ENCODE results near the gene SENP3.

Gene SENP3

DNA sequence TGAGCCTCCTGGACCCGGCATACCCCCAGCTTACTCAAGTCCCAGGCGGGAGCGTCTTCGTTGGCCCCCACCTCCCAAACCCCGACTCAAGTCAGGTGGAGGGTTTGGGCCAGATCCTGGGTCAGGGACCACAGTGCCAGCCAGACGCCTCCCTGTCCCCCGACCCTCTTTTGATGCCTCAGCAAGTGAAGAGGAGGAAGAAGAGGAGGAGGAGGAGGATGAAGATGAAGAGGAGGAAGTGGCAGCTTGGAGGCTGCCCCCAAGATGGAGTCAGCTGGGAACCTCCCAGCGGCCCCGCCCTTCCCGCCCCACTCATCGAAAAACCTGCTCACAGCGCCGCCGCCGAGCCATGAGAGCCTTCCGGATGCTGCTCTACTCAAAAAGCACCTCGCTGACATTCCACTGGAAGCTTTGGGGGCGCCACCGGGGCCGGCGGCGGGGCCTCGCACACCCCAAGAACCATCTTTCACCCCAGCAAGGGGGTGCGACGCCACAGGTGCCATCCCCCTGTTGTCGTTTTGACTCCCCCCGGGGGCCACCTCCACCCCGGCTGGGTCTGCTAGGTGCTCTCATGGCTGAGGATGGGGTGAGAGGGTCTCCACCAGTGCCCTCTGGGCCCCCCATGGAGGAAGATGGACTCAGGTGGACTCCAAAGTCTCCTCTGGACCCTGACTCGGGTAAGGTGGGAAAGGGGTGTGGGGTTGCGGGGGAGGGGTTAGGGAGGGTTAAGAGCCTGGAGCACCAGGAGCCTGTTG, 1.6 kb downstream of the SENP3 start:
- ChIA-PET POLR2A (interaction anchor here (0.6 to 2.8 kb wide), 3 partner anchors 79 to 140 kb away, joined by 3 to 17 read pairs (median 3); partner anchors contain the start of genes POLR2A, TP53 and WRAP53), CTCF (no interaction called here)
- Histone ChIP-seq H3K9me3 (ENCODE audit: control insufficient read depth, insufficient read depth, low read depth, low read length) (no peaks in the 10 kb centered on the region), H3K36me3 (ENCODE audit: control insufficient read depth in 2 of 2, insufficient read depth in 1 of 2, low read length in 2 of 2) (peaks cover 41 to 50% of the 10 kb centered on the region in 2 experiments), H3K4me3 (ENCODE audit: low read depth, low read length) (no peak overlapping the region; the same call in 1 of the 2 replicates), H3K4me1 (ENCODE audit: control insufficient read depth, insufficient read depth, low read length) (peaks cover 11% of the 10 kb centered on the region), H3K27ac (ENCODE audit: extremely low read depth, low read depth, low read length) (0 out of 2 replicates have a peak overlapping the region, but pooled peaks have one; percentile 93)
- TF ChIP-seq ZNF239 (tag by site-specific recombination; IDR thresholded peaks at IDR 0.05), result no peak
- TF ChIP-seq GLI2 (tag by site-specific recombination; IDR thresholded peaks at IDR 0.05; ENCODE audit: borderline replicate concordance, low read depth), result no peak
- TF ChIP-seq, protein P1, sequence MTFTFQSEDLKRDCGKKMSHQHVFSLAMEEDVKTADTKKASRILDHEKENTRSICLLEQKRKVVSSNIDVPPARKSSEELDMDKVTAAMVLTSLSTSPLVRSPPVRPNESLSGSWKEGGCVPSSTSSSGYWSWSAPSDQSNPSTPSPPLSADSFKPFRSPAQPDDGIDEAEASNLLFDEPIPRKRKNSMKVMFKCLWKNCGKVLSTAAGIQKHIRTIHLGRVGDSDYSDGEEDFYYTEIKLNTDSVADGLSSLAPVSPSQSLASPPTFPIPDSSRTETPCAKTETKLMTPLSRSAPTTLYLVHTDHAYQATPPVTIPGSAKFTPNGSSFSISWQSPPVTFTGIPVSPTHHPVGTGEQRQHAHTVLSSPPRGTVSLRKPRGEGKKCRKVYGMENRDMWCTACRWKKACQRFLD (tag by site-specific recombination; IDR thresholded peaks at IDR 0.05), result no peak
- TF ChIP-seq, protein P2, sequence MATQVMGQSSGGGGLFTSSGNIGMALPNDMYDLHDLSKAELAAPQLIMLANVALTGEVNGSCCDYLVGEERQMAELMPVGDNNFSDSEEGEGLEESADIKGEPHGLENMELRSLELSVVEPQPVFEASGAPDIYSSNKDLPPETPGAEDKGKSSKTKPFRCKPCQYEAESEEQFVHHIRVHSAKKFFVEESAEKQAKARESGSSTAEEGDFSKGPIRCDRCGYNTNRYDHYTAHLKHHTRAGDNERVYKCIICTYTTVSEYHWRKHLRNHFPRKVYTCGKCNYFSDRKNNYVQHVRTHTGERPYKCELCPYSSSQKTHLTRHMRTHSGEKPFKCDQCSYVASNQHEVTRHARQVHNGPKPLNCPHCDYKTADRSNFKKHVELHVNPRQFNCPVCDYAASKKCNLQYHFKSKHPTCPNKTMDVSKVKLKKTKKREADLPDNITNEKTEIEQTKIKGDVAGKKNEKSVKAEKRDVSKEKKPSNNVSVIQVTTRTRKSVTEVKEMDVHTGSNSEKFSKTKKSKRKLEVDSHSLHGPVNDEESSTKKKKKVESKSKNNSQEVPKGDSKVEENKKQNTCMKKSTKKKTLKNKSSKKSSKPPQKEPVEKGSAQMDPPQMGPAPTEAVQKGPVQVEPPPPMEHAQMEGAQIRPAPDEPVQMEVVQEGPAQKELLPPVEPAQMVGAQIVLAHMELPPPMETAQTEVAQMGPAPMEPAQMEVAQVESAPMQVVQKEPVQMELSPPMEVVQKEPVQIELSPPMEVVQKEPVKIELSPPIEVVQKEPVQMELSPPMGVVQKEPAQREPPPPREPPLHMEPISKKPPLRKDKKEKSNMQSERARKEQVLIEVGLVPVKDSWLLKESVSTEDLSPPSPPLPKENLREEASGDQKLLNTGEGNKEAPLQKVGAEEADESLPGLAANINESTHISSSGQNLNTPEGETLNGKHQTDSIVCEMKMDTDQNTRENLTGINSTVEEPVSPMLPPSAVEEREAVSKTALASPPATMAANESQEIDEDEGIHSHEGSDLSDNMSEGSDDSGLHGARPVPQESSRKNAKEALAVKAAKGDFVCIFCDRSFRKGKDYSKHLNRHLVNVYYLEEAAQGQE (tag by site-specific recombination; IDR thresholded peaks at IDR 0.05), result no peak
- TF ChIP-seq, protein P3, sequence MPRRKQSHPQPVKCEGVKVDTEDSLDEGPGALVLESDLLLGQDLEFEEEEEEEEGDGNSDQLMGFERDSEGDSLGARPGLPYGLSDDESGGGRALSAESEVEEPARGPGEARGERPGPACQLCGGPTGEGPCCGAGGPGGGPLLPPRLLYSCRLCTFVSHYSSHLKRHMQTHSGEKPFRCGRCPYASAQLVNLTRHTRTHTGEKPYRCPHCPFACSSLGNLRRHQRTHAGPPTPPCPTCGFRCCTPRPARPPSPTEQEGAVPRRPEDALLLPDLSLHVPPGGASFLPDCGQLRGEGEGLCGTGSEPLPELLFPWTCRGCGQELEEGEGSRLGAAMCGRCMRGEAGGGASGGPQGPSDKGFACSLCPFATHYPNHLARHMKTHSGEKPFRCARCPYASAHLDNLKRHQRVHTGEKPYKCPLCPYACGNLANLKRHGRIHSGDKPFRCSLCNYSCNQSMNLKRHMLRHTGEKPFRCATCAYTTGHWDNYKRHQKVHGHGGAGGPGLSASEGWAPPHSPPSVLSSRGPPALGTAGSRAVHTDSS (tag by site-specific recombination; IDR thresholded peaks at IDR 0.05), result peak; percentile 96

- Histone ChIP-seq H3K27ac (ENCODE audit: extremely low read depth, low read depth, low read length) (peak overlapping the region; percentile 35; the same call in 1 of the 2 replicates), H3K4me3 (ENCODE audit: low read depth, low read length) (no peak overlapping the region), H3K9me3 (ENCODE audit: control insufficient read depth, insufficient read depth, low read depth, low read length) (no peaks in the 10 kb centered on the region), H3K4me1 (ENCODE audit: control insufficient read depth, insufficient read depth, low read length) (peaks cover 2% of the 10 kb centered on the region; the same call in 1 of the 2 replicates), H3K36me3 (ENCODE audit: control insufficient read depth in 2 of 2, insufficient read depth in 1 of 2, low read length in 2 of 2) (peaks cover 63 to 80% of the 10 kb centered on the region in 2 experiments)
- ChIA-PET CTCF (interaction anchor here (0.6 to 4.1 kb wide), 4 partner anchors 9 to 118 kb away, joined by 4 to 35 read pairs (median 6); partner anchors contain the start of genes MPDU1, SENP3, TP53 and WRAP53), POLR2A (interaction anchor here (1.3 to 8.2 kb wide), 4 partner anchors 9 to 165 kb away, joined by 3 to 98 read pairs (median 4); partner anchors contain the start of genes MPDU1 and TMEM256)
- no peak for TF ChIP-seq ZNF658 (tag by site-specific recombination; IDR thresholded peaks at IDR 0.05)
- TF ChIP-seq KLF7 (tag by site-specific recombination; IDR thresholded peaks at IDR 0.05; ENCODE audit: borderline replicate concordance), result no peak
- no peak for TF ChIP-seq ZIC2 (tag by site-specific recombination; IDR thresholded peaks at IDR 0.05)
- no peak for TF ChIP-seq ZNF2 (tag by site-specific recombination; IDR thresholded peaks at IDR 0.05)
- TF ChIP-seq ELK4 (IDR thresholded peaks at IDR 0.05; ENCODE audit: borderline replicate concordance, low read depth, low read length), result no peak
- no peak for TF ChIP-seq ZNF629 (tag by site-specific recombination; IDR thresholded peaks at IDR 0.05)
- TF ChIP-seq ZSCAN16 (tag by site-specific recombination; IDR thresholded peaks at IDR 0.05), result no peak
- TF ChIP-seq ZNF623 (tag by site-specific recombination; IDR thresholded peaks at IDR 0.05), result no peak
- no peak for TF ChIP-seq ZNF266 (tag by site-specific recombination; IDR thresholded peaks at IDR 0.05; ENCODE audit: low read depth)
- TF ChIP-seq ZNF19 (tag by site-specific recombination; IDR thresholded peaks at IDR 0.05; ENCODE audit: low read depth), result no peak
- TF ChIP-seq ZNF311 (tag by site-specific recombination; IDR thresholded peaks at IDR 0.05; ENCODE audit: borderline replicate concordance), result no peak
- TF ChIP-seq ZNF830 (tag by site-specific recombination; IDR thresholded peaks at IDR 0.05; ENCODE audit: low read depth), result no peak
- TF ChIP-seq ZNF140 (tag by site-specific recombination; IDR thresholded peaks at IDR 0.05), result no peak
- TF ChIP-seq ZBTB49 (tag by site-specific recombination; IDR thresholded peaks at IDR 0.05; ENCODE audit: low read depth), result no peak
- no peak for TF ChIP-seq ZFP3 (tag by site-specific recombination; IDR thresholded peaks at IDR 0.05; ENCODE audit: low read depth)
- no peak for TF ChIP-seq ZNF747 (tag by site-specific recombination; IDR thresholded peaks at IDR 0.05)
These were observed 7.9 kb downstream of the SENP3 start for GRCh38 chr17:7569571-7569970.

Data from HEK293 (cell line).